Activated B cell treated with CpG ODN at 0.5 μM for 24 hours (primary cell): ENCODE data around the gene TMEM74B. TPM values are rescaled to one million over a fixed set of nuclear protein-coding genes. Genes with fewer than 3 reads are reported as not detected.

Experiments used
- ATAC-seq: fragments of 200-7000 bp; cut with Tn5 transposase; one replicate; pipeline ENCODE4 v1.10.0; 2021; ENCODE audit warnings: low read depth, mild to moderate bottlenecking, moderate library complexity
- CTCF ChIA-PET: fragments of 350-600 bp; sonication (Branson Sonifier 250); formaldehyde crosslinking; loops from one replicate; lab custom pipeline; 2021; ENCODE audit warnings: antibody characterized with exemption; lab: Charles Lee
- POLR2A ChIA-PET: fragments of 350-600 bp; sonication (Branson Sonifier 250); formaldehyde crosslinking; loops from one replicate; lab custom pipeline; 2021; ENCODE audit warnings: antibody characterized with exemption; lab: Charles Lee
- DNase-seq: peaks from one replicate; pipeline ENCODE4 v3.0.0; 2022
- H3K27ac Mint-ChIP-seq: one replicate; pipeline ENCODE4 v1.8.0; 2020; ENCODE audit warnings: mixed read lengths
- H3K27me3 Mint-ChIP-seq: one replicate; pipeline ENCODE4 v1.8.0; 2021; ENCODE audit warnings: mixed read lengths
- H3K36me3 Mint-ChIP-seq: one replicate; pipeline ENCODE4 v1.8.0; 2021; ENCODE audit warnings: low read depth, mixed read lengths
- H3K4me1 Mint-ChIP-seq: one replicate; pipeline ENCODE4 v1.8.0; 2021; ENCODE audit warnings: mixed read lengths
- H3K4me3 Mint-ChIP-seq: one replicate; pipeline ENCODE4 v1.8.0; 2020; ENCODE audit warnings: mild to moderate bottlenecking, mixed read lengths
- H3K9me3 Mint-ChIP-seq: one replicate; pipeline ENCODE4 v1.8.0; 2020; ENCODE audit warnings: mixed read lengths
- intact Hi-C: fragments of 100-400 bp; cut with micrococcal nuclease; formaldehyde crosslinking; loops from one replicate; pipeline ENCODE4 v1.15.1; 2024
- total RNA-seq: library from RNA; stranded (reverse); gene quantifications from 2 replicates; pipeline ENCODE4 v1.2.3, GENCODE V29; 2022
- TF ChIP-seq, protein P1 (sequence below): fragments of 200-600 bp; IDR thresholded peaks from one replicate; pipeline ENCODE4 v1.8.0; 2022; ENCODE audit warnings: antibody characterized with exemption, mild to moderate bottlenecking

The TMEM74B gene
- total RNA-seq, 1 donor from 2014 or later: 0.20 TPM

GRCh38 chr20:1180949-1181348, 3.8 kb downstream of the TMEM74B start:
- Mint-ChIP-seq H3K4me1 (peaks cover 9% of the 10 kb centered on the region), H3K36me3 (peaks cover 10% of the 10 kb centered on the region), H3K4me3 (no peak overlapping the region), H3K27me3 (peaks cover 17% of the 10 kb centered on the region), H3K27ac (no peak overlapping the region), H3K9me3 (no peaks in the 10 kb centered on the region)
- TF ChIP-seq, protein P1, sequence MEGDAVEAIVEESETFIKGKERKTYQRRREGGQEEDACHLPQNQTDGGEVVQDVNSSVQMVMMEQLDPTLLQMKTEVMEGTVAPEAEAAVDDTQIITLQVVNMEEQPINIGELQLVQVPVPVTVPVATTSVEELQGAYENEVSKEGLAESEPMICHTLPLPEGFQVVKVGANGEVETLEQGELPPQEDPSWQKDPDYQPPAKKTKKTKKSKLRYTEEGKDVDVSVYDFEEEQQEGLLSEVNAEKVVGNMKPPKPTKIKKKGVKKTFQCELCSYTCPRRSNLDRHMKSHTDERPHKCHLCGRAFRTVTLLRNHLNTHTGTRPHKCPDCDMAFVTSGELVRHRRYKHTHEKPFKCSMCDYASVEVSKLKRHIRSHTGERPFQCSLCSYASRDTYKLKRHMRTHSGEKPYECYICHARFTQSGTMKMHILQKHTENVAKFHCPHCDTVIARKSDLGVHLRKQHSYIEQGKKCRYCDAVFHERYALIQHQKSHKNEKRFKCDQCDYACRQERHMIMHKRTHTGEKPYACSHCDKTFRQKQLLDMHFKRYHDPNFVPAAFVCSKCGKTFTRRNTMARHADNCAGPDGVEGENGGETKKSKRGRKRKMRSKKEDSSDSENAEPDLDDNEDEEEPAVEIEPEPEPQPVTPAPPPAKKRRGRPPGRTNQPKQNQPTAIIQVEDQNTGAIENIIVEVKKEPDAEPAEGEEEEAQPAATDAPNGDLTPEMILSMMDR: no peak
- CTCF ChIA-PET: no interaction called here
- ATAC-seq (no peak), DNase-seq (no peak)
- POLR2A ChIA-PET: no interaction called here
- intact Hi-C loops: no loop called here

DNA sequence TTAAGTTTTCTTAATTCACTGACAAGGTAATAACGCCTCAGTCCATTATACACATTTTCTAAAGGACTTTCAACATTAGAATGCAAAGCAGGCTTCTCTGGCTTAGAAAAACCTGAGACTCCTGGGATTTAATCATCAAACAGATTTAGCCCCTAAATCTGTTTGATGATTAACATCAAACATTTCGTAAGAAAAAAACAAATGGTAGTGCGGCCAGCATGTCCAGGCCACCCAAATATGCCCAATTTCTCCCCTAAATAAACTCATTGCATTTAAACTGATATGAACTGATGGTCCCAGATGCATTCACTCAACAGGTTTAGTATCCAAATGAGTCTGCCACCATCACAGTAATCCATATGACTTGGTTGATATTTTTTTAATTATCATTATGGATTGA, 6.2 kb downstream of the TMEM74B start:
- peaks cover 4% of the 10 kb centered on the region for H3K27me3 Mint-ChIP-seq
- intact Hi-C loops: no loop called here
- H3K9me3 Mint-ChIP-seq: no peaks in the 10 kb centered on the region
- ChIA-PET POLR2A (no interaction called here), CTCF (no interaction called here)
- TF ChIP-seq, protein P1: no peak
- ATAC-seq (no peak), DNase-seq (no peak)
- no peaks in the 10 kb centered on the region for H3K4me1 Mint-ChIP-seq
- H3K4me3 Mint-ChIP-seq: no peak overlapping the region
- no peak overlapping the region for H3K27ac Mint-ChIP-seq
- peaks cover 29% of the 10 kb centered on the region for H3K36me3 Mint-ChIP-seq

DNA sequence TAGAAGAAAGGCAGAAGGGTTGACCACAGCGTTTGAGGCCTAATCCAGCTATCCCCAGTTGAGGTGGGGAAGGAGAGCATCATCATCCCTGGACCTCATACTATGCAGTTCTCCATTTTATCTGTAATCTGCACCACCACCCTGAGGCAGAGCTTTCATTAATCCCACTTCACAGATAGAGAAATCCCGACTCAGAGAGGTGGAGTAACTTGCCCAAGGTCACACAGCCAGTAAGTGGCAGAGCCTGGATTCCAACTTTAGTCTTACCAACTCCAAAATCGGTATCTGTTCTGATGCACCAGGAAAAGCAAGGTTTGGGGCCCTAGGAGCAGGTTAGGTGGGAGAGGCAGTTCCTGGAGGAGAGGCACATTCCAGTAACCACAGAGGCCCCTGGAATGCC, 6.7 kb downstream of the TMEM74B start:
- TF ChIP-seq, protein P1: no peak
- DNase-seq (no peak), ATAC-seq (no peak)
- POLR2A ChIA-PET: no interaction called here
- no peaks in the 10 kb centered on the region for H3K27me3 Mint-ChIP-seq
- H3K36me3 Mint-ChIP-seq: peaks cover 34% of the 10 kb centered on the region
- H3K4me3 Mint-ChIP-seq: no peak overlapping the region
- intact Hi-C loops: no loop called here
- H3K27ac Mint-ChIP-seq: no peak overlapping the region
- H3K4me1 Mint-ChIP-seq: no peaks in the 10 kb centered on the region
- CTCF ChIA-PET: no interaction called here
- H3K9me3 Mint-ChIP-seq: no peaks in the 10 kb centered on the region

- ATAC-seq (no peak), DNase-seq (no peak)
- ChIA-PET POLR2A (no interaction called here), CTCF (no interaction called here)
- intact Hi-C loops: no loop called here
- Mint-ChIP-seq H3K9me3 (no peaks in the 10 kb centered on the region), H3K27me3 (no peaks in the 10 kb centered on the region), H3K36me3 (peaks cover 38% of the 10 kb centered on the region), H3K4me3 (no peak overlapping the region), H3K27ac (no peak overlapping the region), H3K4me1 (no peaks in the 10 kb centered on the region)
- TF ChIP-seq, protein P1: no peak
Observed at GRCh38 chr20:1177680-1178079, 7.1 kb downstream of the TMEM74B start.

DNA sequence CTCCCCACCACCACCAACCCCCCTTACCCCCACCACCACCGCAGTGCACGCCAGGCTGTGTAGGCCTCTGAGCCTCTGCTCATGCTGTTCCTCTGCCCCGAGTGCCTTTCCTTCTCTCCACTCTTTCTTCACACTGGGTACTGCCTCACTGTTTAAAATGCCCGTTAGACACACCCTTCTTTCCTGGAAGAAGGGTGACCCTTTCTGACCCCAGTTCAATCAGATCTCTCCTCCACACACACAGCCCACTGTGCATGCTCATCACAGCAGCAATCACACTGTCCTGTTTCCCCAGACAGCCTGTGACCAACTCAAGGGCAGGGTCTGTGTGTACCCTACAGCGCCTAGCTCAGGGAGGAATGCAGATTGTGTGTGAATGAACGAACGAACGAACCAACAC, 10.0 kb downstream of the TMEM74B start:
- H3K9me3 Mint-ChIP-seq: no peaks in the 10 kb centered on the region
- ChIA-PET CTCF (no interaction called here), POLR2A (no interaction called here)
- DNase-seq (no peak), ATAC-seq (no peak)
- peaks cover 61% of the 10 kb centered on the region for H3K36me3 Mint-ChIP-seq
- no peak overlapping the region for H3K27ac Mint-ChIP-seq
- TF ChIP-seq, protein P1: no peak
- no peaks in the 10 kb centered on the region for H3K4me1 Mint-ChIP-seq
- intact Hi-C loops: no loop called here
- H3K4me3 Mint-ChIP-seq: no peak overlapping the region
- H3K27me3 Mint-ChIP-seq: no peaks in the 10 kb centered on the region
